Mammary epithelial cell (primary cell): Measurements from ENCODE around the gene VPS37D.

Source experiments
- EZH2 ChIP-seq: IDR thresholded peaks from 2 replicates; pipeline ENCODE4 v1.6.1; 2012; ENCODE audit warnings: low read length, inconsistent platforms, borderline replicate concordance
- TF ChIP-seq, protein P1 (sequence below), 2 donors: IDR thresholded peaks in 1 of 2; conservative IDR thresholded peaks in 1 of 2; 2 replicates each; pipeline ENCODE4 v1.5.1; 2011 to 2012; ENCODE audit warnings: inconsistent platforms in 2 of 2, low read length in 2 of 2, mild to moderate bottlenecking in 2 of 2, control low read depth in 1 of 2, low read depth in 1 of 2; ENCODE audit not compliant: insufficient read depth in 1 of 2; ENCODE audit errors: extremely low read depth in 1 of 2

DNA sequence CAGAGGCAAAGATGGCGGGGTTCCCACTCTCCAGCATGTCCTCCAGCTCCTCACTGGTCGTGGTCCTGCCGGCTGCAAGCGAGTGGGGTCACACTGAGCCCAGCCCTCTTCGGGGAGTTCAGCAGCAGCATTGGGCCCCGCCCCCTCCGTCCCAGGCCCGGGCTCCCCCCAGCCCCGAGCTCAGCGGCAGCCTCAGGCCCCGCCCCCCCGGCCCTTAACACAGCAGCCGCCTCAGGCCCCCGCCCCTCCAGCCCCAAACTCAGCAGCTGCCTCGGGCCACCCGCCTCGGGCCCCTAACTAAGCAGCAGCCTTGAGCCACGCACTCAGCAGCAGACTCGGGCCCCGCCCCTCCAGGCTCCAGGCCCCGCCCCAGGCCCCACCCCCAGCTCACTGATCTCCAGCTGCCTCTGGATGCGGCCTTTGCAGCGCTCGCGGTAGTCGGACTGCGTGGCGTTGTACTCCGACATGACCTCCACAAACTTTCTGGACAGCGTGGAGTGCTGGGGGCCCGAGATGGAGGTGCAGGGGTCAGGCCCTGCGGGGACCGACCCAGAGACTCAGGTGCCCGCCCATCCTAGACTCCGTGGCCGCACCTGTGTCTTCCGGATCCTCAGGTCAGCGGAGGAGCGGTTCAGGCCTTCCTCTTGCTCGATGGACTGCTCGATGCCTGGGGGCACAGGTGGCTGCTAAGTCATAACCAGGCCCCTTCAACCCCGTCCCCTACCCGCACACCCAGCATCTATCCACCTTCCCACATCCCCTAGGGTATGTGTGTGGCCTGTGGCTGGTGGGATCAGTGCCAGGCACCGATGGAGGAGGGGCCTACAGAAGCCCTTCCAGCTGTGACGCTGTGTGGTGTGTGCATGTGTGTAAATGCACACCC, 36.4 kb downstream of the VPS37D start:
- no peak for TF ChIP-seq EZH2
- TF ChIP-seq, protein P1, sequence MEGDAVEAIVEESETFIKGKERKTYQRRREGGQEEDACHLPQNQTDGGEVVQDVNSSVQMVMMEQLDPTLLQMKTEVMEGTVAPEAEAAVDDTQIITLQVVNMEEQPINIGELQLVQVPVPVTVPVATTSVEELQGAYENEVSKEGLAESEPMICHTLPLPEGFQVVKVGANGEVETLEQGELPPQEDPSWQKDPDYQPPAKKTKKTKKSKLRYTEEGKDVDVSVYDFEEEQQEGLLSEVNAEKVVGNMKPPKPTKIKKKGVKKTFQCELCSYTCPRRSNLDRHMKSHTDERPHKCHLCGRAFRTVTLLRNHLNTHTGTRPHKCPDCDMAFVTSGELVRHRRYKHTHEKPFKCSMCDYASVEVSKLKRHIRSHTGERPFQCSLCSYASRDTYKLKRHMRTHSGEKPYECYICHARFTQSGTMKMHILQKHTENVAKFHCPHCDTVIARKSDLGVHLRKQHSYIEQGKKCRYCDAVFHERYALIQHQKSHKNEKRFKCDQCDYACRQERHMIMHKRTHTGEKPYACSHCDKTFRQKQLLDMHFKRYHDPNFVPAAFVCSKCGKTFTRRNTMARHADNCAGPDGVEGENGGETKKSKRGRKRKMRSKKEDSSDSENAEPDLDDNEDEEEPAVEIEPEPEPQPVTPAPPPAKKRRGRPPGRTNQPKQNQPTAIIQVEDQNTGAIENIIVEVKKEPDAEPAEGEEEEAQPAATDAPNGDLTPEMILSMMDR (conservative IDR thresholded peaks at IDR 0.05 in 1 of 2, IDR thresholded peaks at IDR 0.05 in 1 of 2; ENCODE audit: extremely low read depth in 1 of 2, insufficient read depth in 1 of 2, low read depth in 1 of 2, low read length in 2 of 2), result no peak
